Fibroblast of the aortic adventitia (primary cell): ENCODE data around the gene FBXO10. TPM values are rescaled to one million over a fixed set of nuclear protein-coding genes. Genes with fewer than 3 reads are reported as not detected.
A peak's percentile ranks its signal among the peaks of the same experiment; 100 is the strongest.

Source experiments
- DNase-seq: peaks from one replicate; pipeline ENCODE4 v3.0.0-alpha.2; 2010; ENCODE audit warnings: low read depth
- H3K4me3 ChIP-seq: 2 replicates; pipeline ENCODE4 v1.5.1; 2011; ENCODE audit warnings: low read depth, mild to moderate bottlenecking, control low read depth, low read length, moderate library complexity
- total RNA-seq: library from RNA; depleted of rRNA; stranded (reverse); fragments of >200 nt; gene quantifications from 2 replicates; pipeline ENCODE4 v1.2.3, GENCODE V29; 2012; ENCODE audit warnings: low replicate concordance
- TF ChIP-seq, protein P1 (sequence below): IDR thresholded peaks from 2 replicates; pipeline ENCODE4 v1.5.1; 2011; ENCODE audit warnings: mild to moderate bottlenecking, low read length, control low read depth, inconsistent platforms; ENCODE audit not compliant: insufficient read depth

Gene FBXO10
- total RNA-seq, 1 donor = 7.6 TPM

DNA sequence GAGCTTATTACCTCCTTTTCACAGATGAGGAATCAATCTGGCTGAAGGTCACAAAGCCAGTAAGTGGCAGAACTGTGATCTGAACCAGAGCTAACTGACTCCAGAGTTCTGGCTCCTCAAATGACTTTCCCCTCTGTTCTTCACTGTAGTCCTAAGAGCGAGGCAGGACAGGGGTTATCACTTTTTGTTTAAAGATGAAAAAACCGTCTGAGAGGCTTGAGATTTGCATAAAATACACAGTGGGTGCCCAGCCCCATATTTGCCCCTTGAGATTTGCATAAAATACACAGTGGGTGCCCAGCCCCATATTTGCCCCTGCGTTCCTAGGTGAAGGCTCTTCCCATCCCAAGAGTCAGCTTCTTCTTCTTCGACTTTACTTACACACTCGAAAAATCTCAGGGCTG is 667 bp downstream of the FBXO10 start:
- peak; percentile 15 for DNase-seq
- H3K4me3 ChIP-seq = peak overlapping the region; percentile 83
- TF ChIP-seq, protein P1, sequence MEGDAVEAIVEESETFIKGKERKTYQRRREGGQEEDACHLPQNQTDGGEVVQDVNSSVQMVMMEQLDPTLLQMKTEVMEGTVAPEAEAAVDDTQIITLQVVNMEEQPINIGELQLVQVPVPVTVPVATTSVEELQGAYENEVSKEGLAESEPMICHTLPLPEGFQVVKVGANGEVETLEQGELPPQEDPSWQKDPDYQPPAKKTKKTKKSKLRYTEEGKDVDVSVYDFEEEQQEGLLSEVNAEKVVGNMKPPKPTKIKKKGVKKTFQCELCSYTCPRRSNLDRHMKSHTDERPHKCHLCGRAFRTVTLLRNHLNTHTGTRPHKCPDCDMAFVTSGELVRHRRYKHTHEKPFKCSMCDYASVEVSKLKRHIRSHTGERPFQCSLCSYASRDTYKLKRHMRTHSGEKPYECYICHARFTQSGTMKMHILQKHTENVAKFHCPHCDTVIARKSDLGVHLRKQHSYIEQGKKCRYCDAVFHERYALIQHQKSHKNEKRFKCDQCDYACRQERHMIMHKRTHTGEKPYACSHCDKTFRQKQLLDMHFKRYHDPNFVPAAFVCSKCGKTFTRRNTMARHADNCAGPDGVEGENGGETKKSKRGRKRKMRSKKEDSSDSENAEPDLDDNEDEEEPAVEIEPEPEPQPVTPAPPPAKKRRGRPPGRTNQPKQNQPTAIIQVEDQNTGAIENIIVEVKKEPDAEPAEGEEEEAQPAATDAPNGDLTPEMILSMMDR = no peak

DNA sequence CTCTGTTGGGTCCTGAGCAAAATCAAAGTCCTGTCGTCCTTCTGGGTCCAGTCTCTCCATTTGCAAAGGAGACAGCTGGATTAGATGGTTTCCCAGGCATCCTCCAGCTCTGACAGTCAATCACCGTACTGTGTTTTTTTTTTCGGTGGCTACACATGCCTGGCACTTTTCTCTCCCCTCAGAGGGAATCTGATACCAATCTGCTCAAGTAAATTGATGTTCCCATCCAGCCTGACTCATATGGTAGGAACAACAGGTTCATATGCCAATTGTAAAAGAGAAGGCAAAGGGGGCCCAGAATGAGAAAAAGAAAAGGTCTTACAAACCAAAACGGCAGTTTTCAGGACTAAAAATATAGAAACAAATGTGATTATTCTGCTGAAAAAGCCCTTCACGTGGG is 1.2 kb downstream of the FBXO10 start:
- TF ChIP-seq, protein P1 = no peak
- peak overlapping the region; percentile 83 for H3K4me3 ChIP-seq
- DNase-seq = no peak

DNA sequence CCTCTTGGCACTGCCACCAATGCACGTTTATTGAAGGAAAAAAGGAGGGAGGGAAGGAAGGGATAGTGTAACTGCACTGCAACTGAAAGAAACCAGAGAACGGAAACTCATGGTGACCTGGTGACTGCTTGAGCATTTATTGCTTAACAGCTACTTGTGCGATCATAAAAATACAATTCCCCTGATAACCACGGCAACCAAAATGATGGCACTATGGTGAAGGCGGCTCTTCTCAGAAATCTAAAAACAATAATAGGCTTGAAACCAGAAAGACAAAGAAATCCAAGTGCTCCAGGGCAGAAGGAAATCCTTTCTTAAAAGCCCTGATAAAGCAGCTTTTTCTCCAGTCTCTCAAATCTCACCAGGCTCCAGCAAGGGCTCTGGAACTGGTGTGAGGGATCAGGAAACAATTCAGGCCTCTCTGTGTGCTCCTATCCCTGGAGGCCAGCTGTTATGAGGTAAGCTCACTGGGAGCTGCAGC is 1.9 kb downstream of the FBXO10 start:
- peak; percentile 45 for DNase-seq
- H3K4me3 ChIP-seq = no peak overlapping the region

DNA sequence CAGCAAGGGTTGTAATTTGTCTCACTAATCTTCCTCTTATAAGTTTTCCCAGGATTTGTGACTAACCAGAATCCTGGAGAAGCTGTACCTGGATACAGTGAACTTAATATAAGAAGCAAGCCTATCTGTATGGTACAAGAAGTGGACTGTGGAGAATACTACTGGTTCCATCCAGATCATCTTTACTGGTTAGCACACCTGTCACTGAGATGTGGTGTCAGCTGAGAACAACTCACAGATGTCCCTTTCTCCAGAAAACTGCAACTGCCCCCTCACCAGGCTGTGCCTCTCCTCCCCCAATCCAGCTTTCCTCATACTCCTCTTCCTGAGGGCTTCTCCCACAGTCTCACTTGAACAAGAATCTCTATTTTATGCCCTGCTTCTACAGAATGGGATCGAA is 4.9 kb downstream of the FBXO10 start:
- TF ChIP-seq, protein P1 = no peak
- no peak overlapping the region for H3K4me3 ChIP-seq

More for the DNA sequence above, 1.9 kb downstream of the FBXO10 start:
- TF ChIP-seq, protein P1 = no peak

DNA sequence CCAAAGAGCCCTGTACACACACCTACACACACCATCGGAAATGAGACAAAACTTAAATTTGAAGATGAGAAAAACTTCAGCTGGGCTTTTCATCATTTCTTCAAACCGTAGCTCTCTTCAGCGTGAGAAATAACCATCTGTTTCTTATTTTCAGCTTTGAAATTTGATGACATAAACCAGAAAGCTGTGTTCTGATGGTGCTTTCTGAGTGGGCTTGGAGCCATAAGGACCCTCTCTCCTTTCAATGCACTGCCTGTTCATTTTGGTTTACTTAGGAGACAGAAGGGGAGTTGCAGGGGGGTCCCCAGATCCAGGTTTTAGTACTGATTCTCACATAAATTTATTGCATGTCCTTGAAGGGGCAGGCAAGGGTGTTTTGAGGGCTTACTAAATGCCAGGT is 9.5 kb downstream of the FBXO10 start:
- no peak overlapping the region for H3K4me3 ChIP-seq
- DNase-seq = no peak
- TF ChIP-seq, protein P1 = no peak

More for the DNA sequence above, 4.9 kb downstream of the FBXO10 start:
- DNase-seq = no peak

DNA sequence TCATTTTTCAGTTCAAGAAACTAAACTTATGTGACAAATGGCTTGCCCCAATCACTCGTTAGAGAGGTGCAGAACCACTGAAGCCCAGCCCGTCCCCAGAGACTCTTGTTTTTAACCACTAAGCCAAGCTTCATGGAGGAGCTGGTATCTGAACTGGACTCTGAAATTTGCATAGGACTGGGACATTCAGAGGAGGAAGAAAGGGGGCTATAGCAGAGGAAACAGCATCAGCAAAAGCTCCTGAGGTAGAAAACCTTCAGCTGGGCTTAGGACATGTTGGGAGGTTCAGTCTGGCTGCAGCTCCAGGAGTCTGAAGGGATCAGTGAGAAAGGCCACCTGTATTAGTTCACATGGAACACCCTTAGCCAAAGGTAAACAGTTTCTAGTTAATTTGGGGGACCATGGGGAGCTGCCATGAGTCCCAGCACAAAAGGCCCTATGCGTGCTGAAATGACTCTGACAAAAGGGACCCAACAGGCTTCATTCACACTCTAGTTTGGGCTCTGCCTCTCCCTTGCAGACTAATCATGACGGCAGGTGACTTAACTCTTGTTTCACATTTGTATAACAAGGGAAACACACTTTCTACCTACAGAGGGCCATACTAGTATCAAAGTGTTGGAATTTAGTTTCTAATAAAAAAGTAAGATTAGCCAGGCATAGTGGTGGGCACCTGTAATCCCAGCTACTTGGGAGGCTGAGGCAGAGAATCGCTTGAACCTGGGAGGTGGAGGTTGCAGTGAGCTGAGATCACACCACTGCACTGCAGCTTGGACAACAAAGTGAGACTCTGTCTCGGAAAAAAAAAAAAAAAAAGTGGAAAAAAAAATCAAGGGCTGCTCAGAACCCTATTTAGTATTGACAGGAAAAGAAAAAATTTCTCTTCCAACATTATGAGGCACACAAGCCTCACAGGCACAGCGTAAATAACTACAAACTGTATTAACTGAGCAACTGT is 10.2 kb downstream of the FBXO10 start:
- TF ChIP-seq, protein P1 = no peak
- no peak overlapping the region for H3K4me3 ChIP-seq
- DNase-seq = no peak
